Panc1 (cell line): ENCODE measurements around the gene NCK1.

Experiments
- CTCF ChIP-seq: fragments of 450-650 bp; IDR thresholded peaks from 2 replicates; pipeline ENCODE4 v1.5.1; 2017; ENCODE audit warnings: mild to moderate bottlenecking
- POLR2AphosphoS5 ChIP-seq: IDR thresholded peaks from 2 replicates; pipeline ENCODE4 v1.6.1; 2012; ENCODE audit warnings: mild to moderate bottlenecking, low read depth, low read length, moderate library complexity
- SIN3A ChIP-seq: IDR thresholded peaks from 2 replicates; pipeline ENCODE4 v1.6.1; 2012; ENCODE audit warnings: low read depth, mild to moderate bottlenecking, low read length, moderate library complexity, borderline replicate concordance; ENCODE audit not compliant: insufficient read depth
- TCF7L2 ChIP-seq: IDR thresholded peaks from 2 replicates; pipeline ENCODE4 v1.6.1; 2011; ENCODE audit warnings: mild to moderate bottlenecking, low read depth, low read length, inconsistent platforms
- TF ChIP-seq, protein P1 (sequence below), 2 experiments: IDR thresholded peaks; 2 replicates each; pipeline ENCODE4 v1.6.1; 2011 to 2012; ENCODE audit warnings: low read depth in 2 of 2, control low read depth in 1 of 2, low read length in 1 of 2, mild to moderate bottlenecking in 1 of 2, moderate library complexity in 1 of 2; ENCODE audit not compliant: insufficient read depth in 1 of 2

DNA sequence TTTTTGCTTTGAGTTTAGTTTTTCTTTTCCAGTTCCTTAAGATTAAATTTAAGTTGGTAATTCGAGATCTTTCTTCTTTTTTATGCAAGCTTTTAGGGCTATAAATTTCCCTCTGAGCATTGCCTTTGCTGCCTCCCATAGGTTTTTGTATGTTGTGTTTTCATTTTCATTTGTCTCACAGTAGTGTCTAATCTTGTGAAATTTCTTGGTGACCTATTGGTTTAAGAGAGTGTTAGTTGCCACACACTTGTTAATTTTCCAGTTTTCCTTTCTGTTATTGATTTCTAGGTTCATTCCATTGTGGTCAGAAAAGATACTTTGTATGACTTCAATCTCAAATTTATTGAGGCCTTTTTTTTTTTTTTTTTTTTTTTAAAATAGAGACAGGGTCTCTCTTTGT, 77.5 kb downstream of the NCK1 start:
- TF ChIP-seq CTCF (no peak), POLR2AphosphoS5 (no peak), SIN3A (no peak), TCF7L2 (no peak)
- TF ChIP-seq, protein P1, sequence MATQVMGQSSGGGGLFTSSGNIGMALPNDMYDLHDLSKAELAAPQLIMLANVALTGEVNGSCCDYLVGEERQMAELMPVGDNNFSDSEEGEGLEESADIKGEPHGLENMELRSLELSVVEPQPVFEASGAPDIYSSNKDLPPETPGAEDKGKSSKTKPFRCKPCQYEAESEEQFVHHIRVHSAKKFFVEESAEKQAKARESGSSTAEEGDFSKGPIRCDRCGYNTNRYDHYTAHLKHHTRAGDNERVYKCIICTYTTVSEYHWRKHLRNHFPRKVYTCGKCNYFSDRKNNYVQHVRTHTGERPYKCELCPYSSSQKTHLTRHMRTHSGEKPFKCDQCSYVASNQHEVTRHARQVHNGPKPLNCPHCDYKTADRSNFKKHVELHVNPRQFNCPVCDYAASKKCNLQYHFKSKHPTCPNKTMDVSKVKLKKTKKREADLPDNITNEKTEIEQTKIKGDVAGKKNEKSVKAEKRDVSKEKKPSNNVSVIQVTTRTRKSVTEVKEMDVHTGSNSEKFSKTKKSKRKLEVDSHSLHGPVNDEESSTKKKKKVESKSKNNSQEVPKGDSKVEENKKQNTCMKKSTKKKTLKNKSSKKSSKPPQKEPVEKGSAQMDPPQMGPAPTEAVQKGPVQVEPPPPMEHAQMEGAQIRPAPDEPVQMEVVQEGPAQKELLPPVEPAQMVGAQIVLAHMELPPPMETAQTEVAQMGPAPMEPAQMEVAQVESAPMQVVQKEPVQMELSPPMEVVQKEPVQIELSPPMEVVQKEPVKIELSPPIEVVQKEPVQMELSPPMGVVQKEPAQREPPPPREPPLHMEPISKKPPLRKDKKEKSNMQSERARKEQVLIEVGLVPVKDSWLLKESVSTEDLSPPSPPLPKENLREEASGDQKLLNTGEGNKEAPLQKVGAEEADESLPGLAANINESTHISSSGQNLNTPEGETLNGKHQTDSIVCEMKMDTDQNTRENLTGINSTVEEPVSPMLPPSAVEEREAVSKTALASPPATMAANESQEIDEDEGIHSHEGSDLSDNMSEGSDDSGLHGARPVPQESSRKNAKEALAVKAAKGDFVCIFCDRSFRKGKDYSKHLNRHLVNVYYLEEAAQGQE (IDR thresholded peaks at IDR 0.05; ENCODE audit: insufficient read depth in 1 of 2, low read depth in 2 of 2, low read length in 1 of 2), result no peak
